Stimulated activated CD4-positive, alpha-beta T cell treated with anti-CD3 and anti-CD28 coated beads, Interleukin-15, amount 100 ng/mL, for 48 hours (primary cell): ENCODE measurements around the gene SLC15A3.
A peak's percentile ranks its signal among the peaks of the same experiment; 100 is the strongest.
"Not testable (repeated sequence)": the region's sequence is repeated elsewhere in the genome, so short reads cannot be mapped to it uniquely, and the experiment has no call there.

Experiments
- DNase-seq, 2 donors: peaks; one replicate each; pipeline ENCODE4 v3.0.0-alpha.2; 2020; ENCODE audit warnings: low read depth in 2 of 2

Gene SLC15A3

DNA sequence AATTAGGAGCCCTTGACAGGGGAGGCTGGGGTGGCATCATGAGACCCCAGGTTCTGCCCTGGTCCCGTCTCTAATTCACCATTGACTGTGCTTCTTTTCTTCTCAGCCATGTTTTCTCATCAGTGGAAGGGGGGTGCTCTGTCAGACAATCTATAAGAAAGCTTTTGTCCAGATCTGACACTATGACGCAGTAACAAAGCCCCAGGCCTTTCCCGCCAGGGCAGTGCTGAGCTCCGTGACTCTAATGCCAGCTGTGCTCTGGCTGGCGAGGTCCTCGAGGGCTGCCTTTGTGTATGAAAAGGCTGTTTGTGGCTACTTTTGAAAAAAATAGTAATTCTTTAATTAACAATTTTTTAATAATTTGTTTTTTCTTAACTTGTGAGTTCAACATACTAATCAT is 22.8 kb upstream of the SLC15A3 start:
- DNase-seq = no peak

DNA sequence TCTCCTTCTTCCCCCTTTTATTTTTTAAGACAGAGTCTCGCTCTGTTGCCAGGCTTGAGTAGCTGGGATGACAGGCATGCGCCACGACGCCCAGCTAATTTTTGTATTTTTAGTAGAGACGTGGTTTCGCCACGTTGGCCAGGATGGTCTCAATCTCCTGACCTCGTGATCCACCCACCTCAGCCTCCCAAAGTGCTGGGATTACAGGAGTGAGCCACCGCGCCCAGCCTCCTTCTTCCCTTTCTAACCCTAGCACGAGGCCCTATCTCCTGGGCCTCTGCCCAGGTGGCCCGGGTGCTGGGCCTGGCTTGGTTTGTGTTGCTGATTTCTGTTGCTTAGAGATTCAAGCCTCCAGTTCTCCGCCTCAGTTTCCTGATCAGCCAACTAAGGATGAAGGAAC is 22.3 kb upstream of the SLC15A3 start:
- not testable (repeated sequence) for DNase-seq

DNA sequence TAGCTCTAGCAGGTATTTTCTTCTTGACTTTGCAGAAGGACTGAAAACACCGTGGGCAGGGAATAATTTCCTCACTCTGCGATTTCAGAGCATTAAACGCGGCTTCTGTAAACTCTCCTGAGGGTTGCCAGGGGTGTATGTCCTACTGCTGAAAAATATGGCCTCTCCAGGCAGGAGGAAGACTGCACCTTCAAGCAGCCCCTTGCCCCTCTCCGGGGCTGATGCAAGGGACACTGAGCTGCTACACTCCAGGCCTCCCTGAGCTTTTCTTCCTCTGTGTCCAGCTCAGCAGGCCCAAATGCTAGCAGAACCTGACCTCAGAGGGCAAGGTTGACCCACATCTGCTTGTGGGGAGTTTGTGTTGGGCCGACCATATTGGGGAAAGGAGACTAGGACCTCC is 21.7 kb upstream of the SLC15A3 start:
- no peak for DNase-seq

GRCh38 chr11:60972182-60973030 is 20.4 kb upstream of the SLC15A3 start:
- no peak for DNase-seq

DNA sequence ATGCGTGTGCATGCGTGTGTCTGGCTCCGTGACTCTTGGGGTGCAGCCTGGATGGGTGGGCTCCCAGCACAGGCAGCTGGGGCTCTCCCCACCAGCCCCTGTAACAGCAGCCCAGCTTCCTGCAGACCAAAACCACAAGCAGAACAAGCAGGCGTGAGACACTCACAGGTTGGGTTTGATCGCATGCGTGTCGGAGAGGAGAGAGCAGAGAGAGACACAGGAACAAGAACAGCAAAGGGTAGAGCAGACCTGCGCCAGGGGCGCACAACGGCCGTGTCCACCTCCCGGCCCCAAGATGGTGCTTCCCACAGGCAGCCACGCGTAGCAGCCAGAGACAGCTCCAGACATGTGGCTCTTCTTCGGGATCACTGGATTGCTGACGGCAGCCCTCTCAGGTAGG is 19.5 kb upstream of the SLC15A3 start, which contains the start of gene CD6:
Gene CD6, plus strand, starts transcription at position 161 of the 400 bp plus-strand sequence. Its CDS starts 186 bp downstream, at position 347.
- DNase-seq = no peak

DNA sequence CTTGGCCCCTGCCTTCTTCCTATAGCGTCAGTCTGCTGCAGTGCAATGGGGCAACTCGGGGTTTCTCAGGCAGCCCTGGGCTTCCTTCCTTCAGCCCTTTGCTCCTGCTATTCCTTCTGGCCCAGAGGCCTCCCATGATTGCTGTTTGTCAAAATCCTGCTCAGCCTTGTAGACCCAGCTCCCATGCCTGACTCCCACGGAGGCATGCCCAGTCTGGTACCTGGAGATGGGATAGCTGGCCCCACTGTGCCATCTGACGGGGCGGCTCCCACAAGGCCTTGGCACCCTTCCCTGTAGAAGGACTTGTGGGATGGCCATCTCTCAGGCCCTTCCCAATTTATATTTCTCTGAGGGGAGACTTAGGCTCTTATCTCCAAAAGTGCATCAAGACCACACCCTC is 18.9 kb upstream of the SLC15A3 start:
- no peak for DNase-seq

DNA sequence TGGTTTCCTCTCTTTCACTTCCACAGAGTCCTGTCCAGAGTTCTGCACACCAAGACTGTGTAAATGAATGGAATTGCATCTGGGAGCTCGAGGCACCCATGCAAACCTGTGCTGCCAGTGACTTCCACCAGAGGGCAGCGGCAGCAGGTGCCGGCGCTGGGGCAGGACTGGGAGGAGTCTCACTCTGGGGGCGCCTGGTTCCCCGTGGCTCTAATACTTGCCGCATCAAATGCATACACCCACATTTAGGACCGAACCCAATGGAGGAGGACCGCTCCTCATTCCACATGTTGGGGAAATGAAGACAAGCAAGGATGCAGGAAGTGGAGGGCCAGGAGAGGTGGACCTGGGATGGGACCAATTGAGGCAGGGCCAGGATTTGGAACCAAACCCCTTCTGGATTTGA is 18.4 kb upstream of the SLC15A3 start:
- peak; percentile 75 to 81 for DNase-seq

- DNase-seq = no peak
Observed at GRCh38 chr11:60968223-60968622, 16.2 kb upstream of the SLC15A3 start.

DNA sequence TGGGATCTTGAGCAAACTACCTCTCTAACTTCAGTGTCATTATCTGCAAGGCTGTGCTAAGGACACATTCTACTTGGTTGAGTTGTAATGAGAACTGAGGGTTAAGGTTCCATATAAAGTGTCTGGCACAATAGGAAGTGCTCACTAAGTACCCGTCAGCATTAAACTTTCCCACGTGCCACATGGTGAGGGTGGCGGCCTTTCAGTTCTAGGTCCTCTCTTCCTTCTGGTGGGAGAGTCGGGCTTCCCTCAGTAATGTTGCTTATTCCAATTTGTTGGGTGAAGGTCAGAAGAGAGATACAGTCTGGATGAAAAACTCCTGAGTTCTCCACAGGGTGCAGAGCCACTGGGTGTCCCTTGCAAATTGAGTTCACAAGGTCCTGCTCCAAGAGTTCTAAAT is 14.9 kb upstream of the SLC15A3 start:
- no peak for DNase-seq

DNA sequence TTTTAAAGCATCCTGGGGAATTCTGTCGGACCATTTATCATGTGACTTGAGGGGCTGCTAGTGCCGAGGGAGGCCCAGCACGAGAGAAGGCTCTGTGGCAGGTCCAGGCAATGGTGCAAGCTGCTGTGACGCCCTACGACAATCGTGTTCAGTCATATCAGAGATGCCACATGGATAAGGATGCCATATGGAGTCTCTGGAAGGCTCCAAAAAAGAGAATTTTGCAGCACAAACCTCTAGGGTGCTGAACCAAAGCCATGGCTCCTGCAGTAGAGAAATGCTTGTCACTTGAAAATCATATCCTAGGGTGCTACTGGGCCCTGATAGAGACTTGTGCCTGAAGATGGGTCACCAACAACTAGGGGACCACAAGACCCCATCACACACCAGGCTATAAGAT is 12.8 kb upstream of the SLC15A3 start:
- DNase-seq = no peak

DNA sequence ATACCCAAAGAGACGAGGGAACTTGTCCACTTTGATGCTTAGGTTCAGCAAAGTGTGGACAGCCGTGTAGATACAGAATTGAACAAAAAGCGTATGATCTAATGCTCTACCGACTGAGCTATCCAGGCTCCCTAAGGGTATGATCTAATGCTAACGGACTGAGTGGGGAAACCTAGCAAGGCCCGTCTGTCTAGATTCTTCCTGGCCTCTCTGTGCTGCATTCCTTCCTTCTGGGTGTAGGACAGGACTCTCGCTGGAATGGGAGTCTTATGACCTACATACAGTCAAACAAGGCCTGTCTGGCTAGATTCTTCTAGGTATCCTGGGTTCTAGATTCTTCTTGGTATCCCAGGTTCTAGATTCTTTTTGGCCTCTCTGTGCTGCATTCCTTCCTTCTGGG is 8.4 kb upstream of the SLC15A3 start:
- no peak for DNase-seq

- no peak for DNase-seq
Observed at GRCh38 chr11:60959431-60959830, 7.5 kb upstream of the SLC15A3 start.

DNA sequence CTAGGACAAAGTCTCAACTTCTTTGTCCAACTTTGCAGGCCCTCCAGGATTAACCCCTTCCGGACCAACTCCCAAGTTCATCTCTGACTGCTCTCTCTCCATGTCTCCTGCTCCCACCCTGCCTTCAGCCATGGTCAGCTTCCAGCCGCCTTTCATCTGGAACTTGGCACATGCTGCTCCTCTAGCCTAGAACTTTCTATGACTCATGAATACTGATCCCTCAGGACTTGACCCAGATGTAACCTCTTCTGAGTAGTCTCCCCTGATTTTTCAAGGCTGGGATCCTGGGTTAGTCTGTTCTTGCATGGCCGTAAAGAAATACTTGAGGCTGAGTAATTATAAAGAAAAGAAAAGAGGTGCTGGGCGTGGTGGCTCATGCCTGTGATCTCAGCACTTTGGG is 5.2 kb upstream of the SLC15A3 start:
- DNase-seq = no peak

GRCh38 chr11:60955571-60955970 is 3.6 kb upstream of the SLC15A3 start:
- DNase-seq = no peak

GRCh38 chr11:60954421-60954820 is 2.4 kb upstream of the SLC15A3 start:
- DNase-seq = no peak

- no peak for DNase-seq
Observed at GRCh38 chr11:60953781-60954180, 1.8 kb upstream of the SLC15A3 start.

GRCh38 chr11:60952742-60953170 is 780 bp upstream of the SLC15A3 start:
- DNase-seq = no peak

DNA sequence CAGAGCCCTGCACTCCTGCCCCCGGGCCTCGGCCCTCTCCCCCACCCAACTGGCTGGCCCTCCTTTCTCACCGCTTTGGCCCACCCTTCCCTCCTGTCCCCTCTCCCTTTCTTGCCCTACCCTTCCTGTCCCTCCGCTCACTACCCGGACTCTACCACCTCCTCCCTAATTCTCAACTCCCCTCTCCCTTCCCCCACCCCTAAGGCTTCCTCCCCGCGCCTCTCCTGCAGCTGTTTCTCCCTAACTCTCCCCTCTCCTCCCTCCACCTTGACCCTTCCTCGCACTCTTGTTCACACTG is 421 bp downstream of the SLC15A3 start:
- no peak for DNase-seq

DNA sequence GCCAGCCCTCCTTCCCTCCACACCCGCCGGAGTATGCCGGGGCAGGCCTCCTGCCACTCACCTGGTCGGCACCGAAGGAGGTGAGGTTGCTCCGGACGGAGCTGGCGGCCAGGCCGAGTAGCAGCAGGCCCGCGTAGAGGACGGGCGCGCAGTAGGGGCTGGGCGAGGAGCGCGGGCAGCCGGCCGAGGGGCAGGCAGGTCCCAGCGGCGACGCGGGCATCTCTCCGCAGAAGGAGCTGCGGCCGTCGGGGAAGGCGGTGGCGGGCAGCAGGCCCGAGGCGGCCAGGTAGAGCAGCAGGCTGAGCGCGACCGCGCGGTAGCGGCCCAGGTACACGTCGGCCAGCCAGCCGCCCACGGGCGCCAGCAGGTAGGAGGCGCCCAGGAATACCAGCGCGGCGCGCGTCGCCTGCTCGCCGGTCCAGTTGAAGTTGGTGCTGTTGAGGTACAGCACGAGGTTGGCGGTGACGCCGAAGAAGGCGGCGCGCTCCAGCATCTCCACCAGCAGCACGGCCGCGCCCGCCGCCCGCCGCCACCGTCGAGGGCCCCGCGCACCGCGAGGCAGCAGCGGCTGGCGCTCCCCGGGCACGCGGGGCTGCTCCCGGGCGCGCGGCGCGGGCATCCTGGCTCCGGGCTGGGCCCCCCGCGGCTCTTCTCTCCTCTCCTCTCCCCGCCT is 907 bp downstream of the SLC15A3 start:
- no peak for DNase-seq

- DNase-seq = no peak
Observed at GRCh38 chr11:60950024-60950423, 2.0 kb downstream of the SLC15A3 start.

GRCh38 chr11:60948250-60948649 is 3.7 kb downstream of the SLC15A3 start:
- no peak for DNase-seq

- no peak for DNase-seq
Observed at GRCh38 chr11:60947700-60948099, 4.3 kb downstream of the SLC15A3 start.

DNA sequence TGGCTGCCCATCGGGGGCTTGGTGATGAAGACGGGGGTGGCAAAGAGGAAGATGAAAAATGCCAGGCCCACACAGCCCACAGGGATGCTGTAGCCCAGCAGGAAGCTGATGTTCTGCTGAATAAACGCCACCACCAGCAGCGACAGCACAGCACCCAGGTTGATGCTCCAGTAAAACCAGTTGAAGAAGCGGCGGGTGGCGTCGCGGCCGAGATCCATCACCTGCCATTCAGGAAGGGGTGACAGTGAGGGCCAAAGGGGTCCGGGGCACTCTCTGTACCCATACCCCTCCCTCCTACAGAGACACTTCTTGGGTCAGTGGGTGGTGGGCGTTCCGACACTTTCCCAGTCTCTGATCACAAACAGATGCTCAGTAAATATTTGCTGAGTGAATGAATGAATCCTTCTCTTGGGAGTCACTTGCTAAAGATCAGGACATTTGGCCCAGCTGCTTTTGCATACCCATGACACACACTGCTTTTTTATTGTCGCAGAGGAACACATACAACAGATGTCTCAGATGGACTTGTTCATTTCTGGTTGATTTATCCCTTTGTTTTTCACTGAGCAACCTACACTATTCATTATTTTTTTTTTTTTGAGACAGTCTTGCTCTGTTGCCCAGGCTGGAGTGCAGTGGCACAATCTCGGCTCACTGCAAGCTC is 5.2 kb downstream of the SLC15A3 start:
- no peak for DNase-seq
